Adrenal gland (tissue), 12 donors: Measurements from ENCODE around the gene CDX2. TPM values are rescaled to one million over a fixed set of nuclear protein-coding genes. Genes with fewer than 3 reads are reported as not detected.
A peak's percentile ranks its signal among the peaks of the same experiment; 100 is the strongest.

Experiments used
- DNase-seq, 7 donors: peaks; one replicate each; pipeline ENCODE4 v3.0.0-alpha.2; 2019 to 2020
- H3K27ac ChIP-seq, 5 donors: fragments of 200-600 bp; sonication (generic) in 4 of 5; 1 replicate in 3 of 5; 2 replicates in 2 of 5; pipeline versions ENCODE4 v1.5.1 to v1.8.0; 2016 to 2020; ENCODE audit warnings: mild to moderate bottlenecking in 1 of 5
- H3K27me3 ChIP-seq: fragments of 200-600 bp; 2 replicates; pipeline ENCODE4 v1.8.0; 2021
- H3K36me3 ChIP-seq, 2 donors: fragments of 200-600 bp; replicated peaks in 1 of 2; 1 replicate in 1 of 2; 2 replicates in 1 of 2; pipeline versions ENCODE4 v1.5.1 to v1.8.0; 2018 to 2022
- H3K4me1 ChIP-seq, 2 donors: fragments of 200-600 bp; replicated peaks in 1 of 2; 1 replicate in 1 of 2; 2 replicates in 1 of 2; pipeline versions ENCODE4 v1.5.1 to v1.8.0; 2018 to 2021
- H3K4me3 ChIP-seq, 4 donors: fragments of 200-600 bp; sonication (generic) in 3 of 4; one replicate each; pipeline ENCODE4 v1.5.1; 2016 to 2018
- H3K9me3 ChIP-seq, 3 donors: fragments of 200-600 bp; sonication (generic) in 1 of 3; replicated peaks in 1 of 3; 1 replicate in 2 of 3; 2 replicates in 1 of 3; pipeline versions ENCODE4 v1.5.1 to v1.8.0; 2016 to 2021
- POLR2A ChIP-seq, 2 donors: fragments of 450-650 bp; IDR thresholded peaks; one replicate each; pipeline ENCODE4 v1.6.1; 2017; ENCODE audit warnings: antibody characterized with exemption in 2 of 2, mild to moderate bottlenecking in 2 of 2, moderate library complexity in 1 of 2
- WGBS, 4 donors: extraction: QIAGEN DNeasy Blood & Tissue Kit in 2 of 4; methylation state at CpG; one replicate each; pipeline versions ENCODE4 v1.1.5 to v1.1.7; 2013 to 2017; 5-methylcytosine and 5-hydroxymethylcytosine counted together
- intact Hi-C, 2 donors: fragments of 100-400 bp; cut with DNase I; formaldehyde crosslinking; loops; one replicate each; pipeline versions ENCODE4 v1.14.1 to v1.15.0; 2022 to 2023
- polyA plus RNA-seq, 3 donors: library from polyadenylated mRNA; stranded (reverse); fragments of 200-250 nt in 2 of 3; fragments of 350-450 nt in 1 of 3; fragmentation: Illumina TruSeq in 1 of 3; extraction: RNeasy Lipid Tissue Mini Kit (QIAGEN cat#74804) in 1 of 3; gene quantifications; one replicate each; pipeline ENCODE4 v1.2.3, GENCODE V29; 2013 to 2014
- total RNA-seq, 9 donors: library from RNA; depleted of rRNA in 4 of 9; stranded (reverse); fragments of >200 nt in 4 of 9; fragments of 120-200 nt in 1 of 9; fragmentation: NEBNext Ultra II Directional in 1 of 9; extraction: Animal tissue kit (Norgen Biotek cat#: 25700) in 1 of 9; gene quantifications; one replicate each; pipeline versions ENCODE4 v1.1.0 to v1.2.4, GENCODE V29; 2013 to 2023
- TF ChIP-seq, protein P1 (sequence below), 6 experiments: fragments of 450-650 bp in 4 of 6; fragments of 200-600 bp in 2 of 6; sonication (generic) in 1 of 6; IDR thresholded peaks; 1 replicate in 5 of 6; 2 replicates in 1 of 6; pipeline versions ENCODE4 v1.5.1 to v1.8.0; 2016 to 2021; ENCODE audit warnings: antibody characterized with exemption in 6 of 6, mild to moderate bottlenecking in 2 of 6, moderate library complexity in 1 of 6
- donor health status: healthy with polysubstance abuse.
- donor health status: Bipolar disorder and iron deficiency.
- donor health status: DM: yes; HTN: yes; CAD: no.
- donor health status: DM: no; HTN: no; CAD: no.
- donor health status: DM: no; HTN: no; CAD: no.
- donor health status: DM: yes; HTN: yes; CAD: no.

Gene CDX2
- total and polyA plus RNA-seq, 12 donors = 0.08 to 0.14 TPM; not detected in 10

DNA sequence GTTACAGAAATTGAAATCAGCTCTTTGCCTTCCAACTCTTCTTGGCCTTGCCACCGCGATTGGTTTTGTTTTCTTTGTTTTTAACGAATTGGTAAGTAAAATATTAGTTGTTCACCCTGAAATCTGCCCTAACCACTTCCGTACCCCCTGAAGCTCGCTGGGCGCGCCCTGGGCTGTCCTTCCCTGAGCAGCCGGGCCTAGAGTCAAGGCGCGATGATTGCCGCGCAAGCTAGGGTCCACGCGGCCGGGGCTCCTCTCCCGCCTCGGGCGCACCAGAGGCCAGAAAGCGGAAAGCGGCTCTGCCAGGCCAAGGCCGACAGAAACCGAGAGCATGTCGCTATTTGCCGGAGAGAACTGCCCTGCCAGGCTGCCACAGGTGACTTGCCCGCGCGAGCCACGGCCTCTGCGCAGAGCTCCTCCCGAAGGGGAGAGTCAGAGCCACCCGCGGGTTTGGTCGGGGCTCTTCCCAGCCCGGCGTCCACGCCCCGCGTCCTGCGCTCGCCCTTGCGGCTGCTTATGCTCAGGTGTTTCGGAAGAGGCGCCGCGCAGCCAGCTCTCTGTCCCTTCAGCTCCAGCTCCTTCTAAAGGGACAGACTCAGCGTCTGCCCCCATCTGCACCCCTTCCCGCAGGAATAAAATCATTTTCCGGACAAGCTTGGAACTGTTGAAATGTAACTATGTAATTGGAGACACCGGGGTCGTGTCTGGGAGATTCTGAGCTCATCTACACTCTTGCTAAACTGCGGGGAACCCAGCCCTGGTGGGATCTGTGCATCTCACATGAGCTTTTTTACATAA lies 6.6 kb upstream of the CDX2 start:
- H3K36me3 ChIP-seq = no peaks in the 10 kb centered on the region
- intact Hi-C loops = no loop called here
- WGBS, 4 donors = 2 to 5% (median 4%) methylated on average over 16 to 51 of the region's 51 CpGs
- H3K9me3 ChIP-seq = no peaks in the 10 kb centered on the region
- H3K4me1 ChIP-seq = no peaks in the 10 kb centered on the region
- H3K4me3 ChIP-seq = no peak overlapping the region
- no peak for TF ChIP-seq POLR2A (IDR thresholded peaks at IDR 0.05)
- TF ChIP-seq, protein P1, sequence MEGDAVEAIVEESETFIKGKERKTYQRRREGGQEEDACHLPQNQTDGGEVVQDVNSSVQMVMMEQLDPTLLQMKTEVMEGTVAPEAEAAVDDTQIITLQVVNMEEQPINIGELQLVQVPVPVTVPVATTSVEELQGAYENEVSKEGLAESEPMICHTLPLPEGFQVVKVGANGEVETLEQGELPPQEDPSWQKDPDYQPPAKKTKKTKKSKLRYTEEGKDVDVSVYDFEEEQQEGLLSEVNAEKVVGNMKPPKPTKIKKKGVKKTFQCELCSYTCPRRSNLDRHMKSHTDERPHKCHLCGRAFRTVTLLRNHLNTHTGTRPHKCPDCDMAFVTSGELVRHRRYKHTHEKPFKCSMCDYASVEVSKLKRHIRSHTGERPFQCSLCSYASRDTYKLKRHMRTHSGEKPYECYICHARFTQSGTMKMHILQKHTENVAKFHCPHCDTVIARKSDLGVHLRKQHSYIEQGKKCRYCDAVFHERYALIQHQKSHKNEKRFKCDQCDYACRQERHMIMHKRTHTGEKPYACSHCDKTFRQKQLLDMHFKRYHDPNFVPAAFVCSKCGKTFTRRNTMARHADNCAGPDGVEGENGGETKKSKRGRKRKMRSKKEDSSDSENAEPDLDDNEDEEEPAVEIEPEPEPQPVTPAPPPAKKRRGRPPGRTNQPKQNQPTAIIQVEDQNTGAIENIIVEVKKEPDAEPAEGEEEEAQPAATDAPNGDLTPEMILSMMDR (IDR thresholded peaks at IDR 0.05) = no peak
- H3K27ac ChIP-seq = no peak overlapping the region
- no peak for DNase-seq
- peaks cover 84% of the 10 kb centered on the region for H3K27me3 ChIP-seq

DNA sequence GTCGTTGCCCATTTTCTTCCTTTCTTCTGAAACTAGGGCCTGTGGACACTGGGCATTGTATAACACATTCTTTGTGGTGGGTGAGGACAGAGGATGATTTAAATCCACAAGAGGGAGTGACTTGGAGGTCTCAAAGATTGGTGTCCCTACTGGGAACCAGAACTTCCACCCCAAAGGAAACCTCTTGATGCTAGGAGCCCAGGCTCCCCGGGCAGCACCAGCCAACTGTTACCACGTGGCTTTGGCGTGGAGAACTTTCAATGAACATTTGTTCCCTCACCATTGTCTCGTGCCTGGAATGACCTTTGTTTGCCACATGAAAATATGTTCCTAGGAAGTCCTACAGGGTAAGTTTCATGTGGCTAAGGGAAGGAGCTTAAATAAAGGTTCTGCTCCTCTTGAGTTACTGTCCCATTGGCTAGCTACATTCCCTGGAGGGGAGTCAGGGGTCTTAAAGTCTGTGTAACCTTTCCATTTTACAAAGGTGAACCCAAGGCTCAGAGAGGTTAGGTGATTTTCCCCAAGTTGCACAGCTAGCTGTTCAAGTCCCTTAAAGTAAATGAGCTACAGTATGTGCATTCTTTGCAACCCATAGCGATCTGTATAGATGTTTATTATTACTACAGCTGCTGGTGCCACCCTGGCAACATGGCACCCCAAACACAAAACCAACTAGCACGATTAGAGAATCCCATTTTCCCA lies 5.0 kb upstream of the CDX2 start:
- peak in 1 of 7 donors; percentile 11 for DNase-seq
- Histone ChIP-seq H3K4me3 (no peak overlapping the region), H3K4me1 (no peaks in the 10 kb centered on the region), H3K27me3 (peaks cover 85% of the 10 kb centered on the region), H3K9me3 (no peaks in the 10 kb centered on the region), H3K27ac (no peak overlapping the region), H3K36me3 (no peaks in the 10 kb centered on the region)
- WGBS, 4 donors = 12 to 21% (median 17%) methylated on average over 7 of the region's 7 CpGs
- TF ChIP-seq POLR2A (IDR thresholded peaks at IDR 0.05) = no peak
- TF ChIP-seq, protein P1 (IDR thresholded peaks at IDR 0.05) = no peak
- intact Hi-C loops = no loop called here

DNA sequence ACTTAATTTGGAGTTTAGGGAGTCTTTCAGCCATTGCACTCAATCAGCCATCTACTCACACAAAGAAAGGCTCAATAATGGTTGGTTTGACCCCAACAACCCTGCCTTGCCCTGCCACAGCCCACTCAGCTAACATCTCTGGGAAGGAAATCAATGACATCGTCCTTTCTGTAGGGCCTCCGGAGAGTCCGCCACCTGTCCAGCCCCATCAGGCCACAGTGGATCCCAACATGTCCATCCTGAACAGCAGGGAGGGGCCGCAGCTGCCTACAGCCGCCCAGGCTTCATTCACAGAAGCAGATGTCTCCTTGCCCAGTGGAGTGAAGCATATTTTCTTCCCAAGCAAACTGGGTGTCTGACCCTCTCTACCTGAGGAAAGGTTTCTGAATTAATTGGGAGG lies 4.2 kb upstream of the CDX2 start:
- no peak overlapping the region for H3K27ac ChIP-seq
- H3K4me3 ChIP-seq = no peak overlapping the region
- DNase-seq = no peak
- no peaks in the 10 kb centered on the region for H3K36me3 ChIP-seq
- TF ChIP-seq, protein P1 (IDR thresholded peaks at IDR 0.05) = no peak
- no peak for TF ChIP-seq POLR2A (IDR thresholded peaks at IDR 0.05)
- WGBS, 4 donors = 33 to 46% (median 42%) methylated on average over 5 of the region's 5 CpGs
- intact Hi-C loops = no loop called here
- H3K27me3 ChIP-seq = peaks cover 85% of the 10 kb centered on the region
- H3K9me3 ChIP-seq = no peaks in the 10 kb centered on the region
- no peaks in the 10 kb centered on the region for H3K4me1 ChIP-seq

DNA sequence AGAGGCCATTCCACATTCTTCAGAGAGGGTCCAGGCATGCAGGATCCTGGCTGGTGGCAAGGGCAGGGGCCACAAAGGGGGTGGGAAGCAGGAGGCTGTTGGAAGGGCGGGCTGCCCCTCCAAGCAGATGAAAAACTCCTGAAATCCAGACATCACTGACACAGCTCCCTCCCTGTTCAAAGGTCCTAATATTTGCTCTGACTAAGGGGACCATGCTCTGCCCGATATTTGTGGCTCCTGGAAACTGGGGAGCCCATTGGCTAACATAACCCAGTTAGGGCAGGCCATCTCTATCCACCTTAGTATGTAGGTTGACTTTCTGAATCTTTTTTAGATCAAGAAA lies 3.3 kb upstream of the CDX2 start:
- Histone ChIP-seq H3K36me3 (no peaks in the 10 kb centered on the region), H3K4me1 (no peaks in the 10 kb centered on the region), H3K4me3 (no peak overlapping the region), H3K9me3 (no peaks in the 10 kb centered on the region), H3K27ac (no peak overlapping the region), H3K27me3 (peaks cover 85% of the 10 kb centered on the region)
- DNase-seq = no peak
- TF ChIP-seq POLR2A (IDR thresholded peaks at IDR 0.05) = no peak
- TF ChIP-seq, protein P1 (IDR thresholded peaks at IDR 0.05) = no peak
- intact Hi-C loops = no loop called here
- 51 to 72% (median 68%) methylated on average over 2 of the region's 2 CpGs for WGBS, 4 donors
